Right forelimb (tissue), 1 donor: ENCODE measurements around the gene CHID1.

ENCODE experiments used
- DNase-seq: peaks from one replicate; pipeline ENCODE4 v3.0.0-alpha.2; 2018

Gene CHID1

GRCh38 chr11:844693-845644 lies 65.6 kb downstream of the CHID1 start:
- DNase-seq, result peak; percentile 96

GRCh38 chr11:843818-844692 lies 66.6 kb downstream of the CHID1 start:
- DNase-seq, result peak; percentile 87

GRCh38 chr11:843086-843734 lies 67.4 kb downstream of the CHID1 start:
- DNase-seq, result no peak

- DNase-seq, result peak; percentile 93
Observed at GRCh38 chr11:842370-843002, 68.1 kb downstream of the CHID1 start, which contains the start of the genes POLR2L and TSPAN4. Gene POLR2L, minus strand, starts transcription at chr11:842529. Its CDS starts 21 bp downstream, at chr11:842508. Gene TSPAN4, plus strand, starts transcription at chr11:842852. Its CDS starts 7,453 bp downstream, at chr11:850305.

- no peak for DNase-seq
Observed at GRCh38 chr11:841981-842369, 68.6 kb downstream of the CHID1 start.

- no peak for DNase-seq
Observed at GRCh38 chr11:839875-840617, 70.6 kb downstream of the CHID1 start.

GRCh38 chr11:839280-839623 lies 71.4 kb downstream of the CHID1 start:
- DNase-seq, result no peak

- no peak for DNase-seq
Observed at GRCh38 chr11:838441-839279, 72.0 kb downstream of the CHID1 start.

GRCh38 chr11:837990-838307 lies 72.7 kb downstream of the CHID1 start:
- DNase-seq, result no peak

GRCh38 chr11:837189-837989 lies 73.2 kb downstream of the CHID1 start:
- DNase-seq, result no peak

GRCh38 chr11:836700-837099 lies 73.9 kb downstream of the CHID1 start:
- no peak for DNase-seq

GRCh38 chr11:836274-836673 lies 74.3 kb downstream of the CHID1 start:
- no peak for DNase-seq

GRCh38 chr11:834371-835316 lies 76.0 kb downstream of the CHID1 start:
- no peak for DNase-seq

GRCh38 chr11:833849-834311 lies 76.7 kb downstream of the CHID1 start:
- no peak for DNase-seq

GRCh38 chr11:833114-833791 lies 77.4 kb downstream of the CHID1 start:
- no peak for DNase-seq

GRCh38 chr11:832529-833113 lies 78.0 kb downstream of the CHID1 start, which contains the start of gene CD151:
Gene CD151, plus strand, starts transcription at chr11:832952. Its CDS starts 3,118 bp downstream, at chr11:836070.
- DNase-seq, result no peak

GRCh38 chr11:831961-832528 lies 78.6 kb downstream of the CHID1 start:
- DNase-seq, result no peak
